ENCODE measurements around the gene NECAB3. TPM values are rescaled to one million over a fixed set of nuclear protein-coding genes. Genes with fewer than 3 reads are reported as not detected.

Gene NECAB3
- total RNA-seq, 1 donor from 2014 or later, result 29.2 TPM

DNA sequence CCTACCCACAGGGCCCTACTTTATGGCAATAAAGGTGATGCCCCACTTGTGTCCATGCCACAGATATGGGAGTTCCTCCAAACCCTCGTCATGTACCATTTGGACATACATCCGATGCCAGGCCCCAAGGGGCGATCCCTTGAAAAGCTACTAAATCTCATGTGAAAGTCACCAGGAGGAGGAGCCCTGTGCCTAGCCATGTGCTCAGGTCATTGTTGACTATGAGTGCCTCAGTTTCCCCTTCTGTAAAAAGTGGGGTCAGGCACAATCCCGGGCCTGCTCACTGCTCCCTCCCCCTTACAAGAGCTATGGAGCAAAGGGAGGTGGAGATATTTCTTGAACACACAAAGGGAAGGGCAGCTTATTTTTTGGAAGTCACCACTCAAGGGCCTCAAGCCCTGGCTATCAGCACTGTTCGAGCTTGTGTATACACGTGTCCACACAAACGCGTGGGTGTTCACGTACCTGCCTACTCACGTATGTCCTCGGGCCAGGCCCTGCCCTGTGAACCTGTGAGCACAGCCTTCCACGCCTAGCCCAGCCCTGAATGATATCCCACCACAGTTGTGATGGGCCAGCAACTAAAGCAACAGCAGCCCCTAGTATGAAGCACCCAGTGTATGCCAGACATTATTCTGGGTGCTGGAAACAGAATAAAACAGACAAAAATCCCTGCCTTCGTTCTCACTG, 5.6 kb downstream of the NECAB3 start:
- peaks cover 54% of the 10 kb centered on the region for H3K4me1 ChIP-seq
- TF ChIP-seq, protein P1, sequence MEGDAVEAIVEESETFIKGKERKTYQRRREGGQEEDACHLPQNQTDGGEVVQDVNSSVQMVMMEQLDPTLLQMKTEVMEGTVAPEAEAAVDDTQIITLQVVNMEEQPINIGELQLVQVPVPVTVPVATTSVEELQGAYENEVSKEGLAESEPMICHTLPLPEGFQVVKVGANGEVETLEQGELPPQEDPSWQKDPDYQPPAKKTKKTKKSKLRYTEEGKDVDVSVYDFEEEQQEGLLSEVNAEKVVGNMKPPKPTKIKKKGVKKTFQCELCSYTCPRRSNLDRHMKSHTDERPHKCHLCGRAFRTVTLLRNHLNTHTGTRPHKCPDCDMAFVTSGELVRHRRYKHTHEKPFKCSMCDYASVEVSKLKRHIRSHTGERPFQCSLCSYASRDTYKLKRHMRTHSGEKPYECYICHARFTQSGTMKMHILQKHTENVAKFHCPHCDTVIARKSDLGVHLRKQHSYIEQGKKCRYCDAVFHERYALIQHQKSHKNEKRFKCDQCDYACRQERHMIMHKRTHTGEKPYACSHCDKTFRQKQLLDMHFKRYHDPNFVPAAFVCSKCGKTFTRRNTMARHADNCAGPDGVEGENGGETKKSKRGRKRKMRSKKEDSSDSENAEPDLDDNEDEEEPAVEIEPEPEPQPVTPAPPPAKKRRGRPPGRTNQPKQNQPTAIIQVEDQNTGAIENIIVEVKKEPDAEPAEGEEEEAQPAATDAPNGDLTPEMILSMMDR (IDR thresholded peaks at IDR 0.05), result no peak
- no peak for TF ChIP-seq POLR2AphosphoS5 (IDR thresholded peaks at IDR 0.05; ENCODE audit: insufficient read depth in 1 of 2, low read depth in 1 of 2)
- TF ChIP-seq POLR2A (IDR thresholded peaks at IDR 0.05), result no peak
- peak overlapping the region; percentile 91 for H3K27ac ChIP-seq
- H3K9me3 ChIP-seq, result no peaks in the 10 kb centered on the region
- no peaks in the 10 kb centered on the region for H3K27me3 ChIP-seq
- intact Hi-C loops (cut with DNase I), result loop anchor here (5.0 kb wide), 1 partner anchor 211 kb away; no protein-coding TSS in a partner anchor
- H3K36me3 ChIP-seq, result no peaks in the 10 kb centered on the region
- DNase-seq (ENCODE audit: extremely low spot score in 2 of 2), result no peak
- no peak overlapping the region for H3K4me3 ChIP-seq

DNA sequence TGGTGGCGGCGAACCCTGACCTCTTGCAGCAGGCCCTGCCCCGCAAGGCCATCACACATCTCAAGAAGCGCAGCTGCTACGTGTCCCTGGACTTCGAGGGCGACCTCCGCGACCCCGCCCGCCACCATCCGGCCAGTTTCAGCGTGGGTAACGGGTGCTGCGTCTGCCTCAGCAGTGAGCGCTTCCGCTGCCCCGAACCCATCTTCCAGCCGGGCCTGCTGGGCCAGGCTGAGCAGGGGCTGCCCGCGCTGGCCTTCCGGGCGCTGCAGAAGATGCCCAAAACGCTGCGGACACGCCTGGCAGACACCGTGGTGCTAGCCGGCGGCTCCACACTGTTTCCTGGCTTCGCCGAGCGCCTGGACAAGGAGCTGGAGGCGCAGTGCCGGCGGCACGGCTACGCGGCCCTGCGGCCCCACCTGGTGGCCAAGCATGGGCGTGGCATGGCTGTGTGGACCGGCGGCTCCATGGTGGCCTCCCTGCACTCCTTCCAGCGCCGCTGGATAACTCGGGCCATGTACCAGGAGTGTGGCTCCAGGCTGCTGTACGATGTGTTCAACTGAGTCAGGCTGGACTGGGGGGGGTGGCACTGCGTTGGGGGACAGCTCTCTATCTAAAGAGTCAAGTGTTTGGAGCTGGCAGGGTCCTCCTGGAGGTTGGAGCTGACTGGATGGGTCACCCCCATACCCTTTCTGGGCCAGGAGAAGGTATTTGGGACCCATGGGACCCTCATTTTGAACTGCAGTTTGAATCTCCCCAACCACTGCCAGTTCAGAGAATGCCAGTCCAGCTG, 6.4 kb downstream of the NECAB3 start:
- H3K9me3 ChIP-seq, result no peaks in the 10 kb centered on the region
- peaks cover 51% of the 10 kb centered on the region for H3K4me1 ChIP-seq
- no peaks in the 10 kb centered on the region for H3K27me3 ChIP-seq
- H3K36me3 ChIP-seq, result no peaks in the 10 kb centered on the region
- TF ChIP-seq POLR2AphosphoS5 (IDR thresholded peaks at IDR 0.05; ENCODE audit: insufficient read depth in 1 of 2, low read depth in 1 of 2) (peak in 1 of 2 donors; percentile 80), POLR2A (IDR thresholded peaks at IDR 0.05) (no peak)
- TF ChIP-seq, protein P1 (IDR thresholded peaks at IDR 0.05), result peak; percentile 92 to 98 (median 96)
- intact Hi-C loops (cut with DNase I), result loop anchor here (5.0 kb wide), 1 partner anchor 211 kb away; no protein-coding TSS in a partner anchor
- H3K4me3 ChIP-seq, result peak overlapping the region; percentile 66 to 68
- no peak for DNase-seq (ENCODE audit: extremely low spot score in 2 of 2)
- H3K27ac ChIP-seq, result peak overlapping the region; percentile 91

DNA sequence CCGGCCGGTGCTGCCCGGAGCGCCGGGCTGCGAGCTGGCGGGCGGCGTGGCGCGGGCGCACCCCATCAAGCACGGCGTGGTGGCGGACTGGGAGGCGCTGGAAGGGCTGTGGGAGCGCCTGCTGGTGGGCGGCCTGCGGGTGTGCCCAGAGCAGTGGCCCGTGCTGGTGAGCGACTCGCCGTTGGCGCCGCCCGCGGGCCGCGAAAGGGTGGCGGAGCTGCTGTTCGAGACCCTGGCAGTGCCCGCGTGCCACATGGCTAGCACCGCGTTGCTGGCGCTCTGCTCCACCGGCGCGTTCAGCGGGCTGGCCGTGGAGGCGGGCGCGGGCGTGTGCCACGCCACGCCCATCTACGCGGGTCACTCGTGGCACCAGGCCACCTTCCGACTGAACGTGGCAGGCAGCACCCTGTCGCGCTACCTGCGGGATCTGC, 7.0 kb downstream of the NECAB3 start:
- Histone ChIP-seq H3K4me3 (peak overlapping the region; percentile 66 to 68), H3K27ac (peak overlapping the region; percentile 91), H3K27me3 (no peaks in the 10 kb centered on the region), H3K36me3 (no peaks in the 10 kb centered on the region), H3K9me3 (no peaks in the 10 kb centered on the region), H3K4me1 (peaks cover 51% of the 10 kb centered on the region)
- intact Hi-C loops (cut with DNase I), result loop anchor here (5.0 kb wide), 1 partner anchor 210 kb away; no protein-coding TSS in a partner anchor
- TF ChIP-seq, protein P1 (IDR thresholded peaks at IDR 0.05), result no peak
- TF ChIP-seq POLR2A (IDR thresholded peaks at IDR 0.05) (no peak), POLR2AphosphoS5 (IDR thresholded peaks at IDR 0.05; ENCODE audit: insufficient read depth in 1 of 2, low read depth in 1 of 2) (no peak)
- DNase-seq (ENCODE audit: extremely low spot score in 2 of 2), result no peak

DNA sequence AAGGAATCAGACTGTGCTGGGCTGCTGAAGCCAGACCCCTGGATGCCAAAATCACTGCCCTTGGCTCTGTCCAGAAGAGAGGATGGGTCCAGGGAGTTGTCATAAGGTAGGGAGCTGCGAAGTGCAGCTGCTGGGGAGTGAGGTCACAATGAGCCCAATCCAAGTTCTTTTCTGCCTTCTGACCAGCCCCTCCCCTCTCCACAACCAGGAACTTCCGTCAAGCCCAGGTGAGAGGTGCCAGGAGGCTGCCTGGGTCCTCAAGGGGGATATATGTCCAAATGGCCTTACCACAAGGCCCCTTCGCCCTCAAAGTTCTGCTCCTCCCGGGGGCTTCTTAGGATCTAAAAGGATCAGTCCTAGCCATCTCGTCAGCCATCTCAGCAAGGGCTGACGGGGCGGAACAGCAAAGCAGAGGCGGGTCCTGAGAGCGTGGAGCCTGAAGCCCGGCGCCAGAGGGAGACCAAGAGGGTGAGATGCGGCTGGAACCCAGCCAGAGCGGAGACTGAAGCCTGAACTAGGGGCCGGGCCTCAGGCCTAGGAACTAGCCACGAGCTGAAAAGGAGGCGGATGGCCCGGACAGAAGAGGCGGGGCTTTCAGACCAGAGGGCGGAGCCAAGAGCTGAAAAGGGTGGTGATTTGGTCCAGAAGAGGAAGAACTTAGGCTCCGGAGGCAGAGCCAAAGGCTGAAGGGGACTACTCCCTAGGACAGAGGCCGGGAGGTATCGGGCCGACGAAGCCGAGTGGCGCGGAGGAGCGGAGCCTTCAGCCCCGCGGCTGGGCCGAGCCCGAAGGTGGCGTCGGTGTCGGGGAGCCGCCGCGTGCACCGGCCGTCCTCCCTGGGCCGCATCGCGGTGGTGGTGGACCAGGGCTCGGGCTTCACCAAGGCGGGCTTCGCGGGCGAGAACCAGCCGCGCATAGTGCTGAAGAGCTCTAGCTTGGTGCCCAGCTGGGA, 7.7 kb downstream of the NECAB3 start, which contains the start of gene ACTL10:
Gene ACTL10 (plus strand): TSS at position 651 of the 952 bp plus-strand sequence. CDS start 555 bp downstream, outside the sequence.
- no peaks in the 10 kb centered on the region for H3K9me3 ChIP-seq
- peak within 1 kb of the TSS; percentile 66 to 68 for H3K4me3 ChIP-seq
- TF ChIP-seq POLR2A (IDR thresholded peaks at IDR 0.05), result peak in 1 of 2 donors; percentile 78
- peak; percentile 88 to 91 for TF ChIP-seq POLR2AphosphoS5 (IDR thresholded peaks at IDR 0.05; ENCODE audit: insufficient read depth in 1 of 2, low read depth in 1 of 2)
- TF ChIP-seq, protein P1 (IDR thresholded peaks at IDR 0.05), result peak in 1 of 3 experiments; percentile 27
- H3K36me3 ChIP-seq, result no peaks in the 10 kb centered on the region
- intact Hi-C loops (cut with DNase I), result loop anchor here (5.0 kb wide), 1 partner anchor 209 kb away; no protein-coding TSS in a partner anchor
- peak within 1 kb of the TSS; percentile 91 for H3K27ac ChIP-seq
- peak in 1 of 2 donors; percentile 98 for DNase-seq (ENCODE audit: extremely low spot score in 2 of 2)
- H3K4me1 ChIP-seq, result peaks cover 45% of the 10 kb centered on the region
- no peaks in the 10 kb centered on the region for H3K27me3 ChIP-seq

Data from vagina (tissue), 2 donors.